IMR-90 (cell line): ENCODE measurements around the gene GUCY2D. TPM values are rescaled to one million over a fixed set of nuclear protein-coding genes. Genes with fewer than 3 reads are reported as not detected.

Source experiments
- ATAC-seq: fragments of 200-7000 bp; cut with Tn5 transposase; 2 replicates; pipeline ENCODE4 v1.9.1; 2020; ENCODE audit warnings: low read depth, mild to moderate bottlenecking, moderate library complexity
- BruUV-seq: library from RNA; stranded (reverse); fragments of 400-500 nt; replicated peaks from 2 replicates; lab custom pipeline; 2021; lab: Mats Ljungman, UMichigan
- CTCF ChIA-PET: fragments of 300-600 bp; formaldehyde crosslinking; extraction: SDS; loops from one replicate; lab custom pipeline; 2021; ENCODE audit warnings: antibody characterized with exemption; lab: Yijun Ruan, JAX
- POLR2A ChIA-PET: fragments of 300-600 bp; sonication (Branson Sonifier 250); formaldehyde crosslinking; loops from one replicate; lab custom pipeline; 2022; ENCODE audit warnings: antibody characterized with exemption; ENCODE audit not compliant: unreplicated experiment; lab: Charles Lee
- DNase-seq: peaks from one replicate; pipeline ENCODE4 v3.0.0; 2013
- H2AFZ ChIP-seq: replicated peaks from 2 replicates; pipeline ENCODE3; 2013; ENCODE audit warnings: low read length, mild to moderate bottlenecking; ENCODE audit not compliant: poor library complexity
- H2AK5ac ChIP-seq: 2 replicates; pipeline ENCODE4 v1.6.1; 2013; ENCODE audit warnings: low read depth, low read length, inconsistent platforms
- H2AK9ac ChIP-seq: replicated peaks from 2 replicates; pipeline ENCODE3; 2013; ENCODE audit warnings: mild to moderate bottlenecking, low read depth, low read length, moderate library complexity; ENCODE audit not compliant: poor library complexity
- H2BK120ac ChIP-seq: 2 replicates; pipeline ENCODE4 v1.6.1; 2013; ENCODE audit warnings: low read depth, low read length, inconsistent platforms
- H2BK15ac ChIP-seq: 3 replicates; pipeline ENCODE4 v1.6.1; 2013; ENCODE audit warnings: low read depth, low read length, inconsistent platforms
- H2BK20ac ChIP-seq: 2 replicates; pipeline ENCODE4 v1.6.1; 2013; ENCODE audit warnings: low read depth, mild to moderate bottlenecking, inconsistent platforms, low read length, moderate library complexity
- H2BK5ac ChIP-seq: 2 replicates; pipeline ENCODE4 v1.6.1; 2013; ENCODE audit warnings: mild to moderate bottlenecking, low read depth, low read length, inconsistent platforms; ENCODE audit not compliant: poor library complexity, severe bottlenecking
- H3K14ac ChIP-seq: replicated peaks from 2 replicates; pipeline ENCODE4 v1.6.1; 2013; ENCODE audit warnings: low read depth, low read length, inconsistent platforms
- H3K18ac ChIP-seq: 2 replicates; pipeline ENCODE4 v1.6.1; 2013; ENCODE audit warnings: low read depth, low read length, control low read depth
- H3K23ac ChIP-seq: 2 replicates; pipeline ENCODE4 v1.6.1; 2013; ENCODE audit warnings: low read depth, low read length, inconsistent platforms
- H3K27ac ChIP-seq: 2 replicates; pipeline ENCODE4 v1.5.1; 2013; ENCODE audit warnings: mild to moderate bottlenecking, control low read depth, low read length; ENCODE audit not compliant: insufficient read depth
- H3K27me3 ChIP-seq: 2 replicates; pipeline ENCODE4 v1.6.1; 2013; ENCODE audit warnings: low read length; ENCODE audit not compliant: control insufficient read depth, insufficient read depth
- H3K36me3 ChIP-seq: 2 replicates; pipeline ENCODE4 v1.6.1; 2013; ENCODE audit warnings: low read length, mixed read lengths; ENCODE audit not compliant: control insufficient read depth, insufficient read depth
- H3K4ac ChIP-seq: 2 replicates; pipeline ENCODE4 v1.6.1; 2013; ENCODE audit warnings: low read depth, low read length, inconsistent platforms
- H3K4me1 ChIP-seq: 2 replicates; pipeline ENCODE4 v1.6.1; 2013; ENCODE audit warnings: low read length, mixed read lengths; ENCODE audit not compliant: control insufficient read depth, insufficient read depth
- H3K4me2 ChIP-seq: 2 replicates; pipeline ENCODE4 v1.6.1; 2013; ENCODE audit warnings: low read depth, mild to moderate bottlenecking, control low read depth, low read length, moderate library complexity
- H3K4me3 ChIP-seq: 2 replicates; pipeline ENCODE4 v1.5.1; 2013; ENCODE audit warnings: low read depth, mild to moderate bottlenecking, control low read depth, low read length, moderate library complexity; ENCODE audit not compliant: insufficient read depth
- H3K56ac ChIP-seq: 2 replicates; pipeline ENCODE4 v1.6.1; 2013; ENCODE audit warnings: low read length, inconsistent platforms; ENCODE audit not compliant: insufficient read depth; ENCODE audit errors: extremely low read depth
- H3K79me1 ChIP-seq, 2 experiments: 2 replicates each; pipeline ENCODE4 v1.6.1; 2013; ENCODE audit warnings: low read length in 2 of 2, inconsistent platforms in 1 of 2, low read depth in 1 of 2
- H3K9ac ChIP-seq: 2 replicates; pipeline ENCODE4 v1.6.1; 2013; ENCODE audit warnings: low read depth, low read length, control low read depth
- H3K9me1 ChIP-seq: 2 replicates; pipeline ENCODE4 v1.6.1; 2013; ENCODE audit warnings: low read length, inconsistent platforms; ENCODE audit not compliant: insufficient read depth
- H3K9me3 ChIP-seq: 2 replicates; pipeline ENCODE4 v1.6.1; 2013; ENCODE audit warnings: low read length; ENCODE audit not compliant: control insufficient read depth, insufficient read depth
- H4K20me1 ChIP-seq: 2 replicates; pipeline ENCODE4 v1.6.1; 2013; ENCODE audit warnings: low read length, inconsistent platforms; ENCODE audit not compliant: insufficient read depth
- H4K5ac ChIP-seq: 2 replicates; pipeline ENCODE4 v1.6.1; 2013; ENCODE audit warnings: mild to moderate bottlenecking, low read depth, low read length, control low read depth
- H4K8ac ChIP-seq, 2 experiments: 2 replicates each; pipeline ENCODE4 v1.6.1; 2013; ENCODE audit warnings: low read depth in 2 of 2, low read length in 2 of 2, control low read depth in 1 of 2, inconsistent platforms in 1 of 2
- H4K91ac ChIP-seq: 2 replicates; pipeline ENCODE4 v1.6.1; 2013; ENCODE audit warnings: low read depth, low read length, inconsistent platforms; ENCODE audit not compliant: insufficient read depth
- BHLHE40 ChIP-seq: fragments of 150-350 bp; IDR thresholded peaks from 2 replicates; pipeline ENCODE4 v1.6.1; 2016; ENCODE audit warnings: mild to moderate bottlenecking, low read depth, low read length
- CEBPB ChIP-seq: IDR thresholded peaks from 2 replicates; pipeline ENCODE4 v1.6.1; 2012; ENCODE audit warnings: low read depth, low read length, improper control_type of control experiment
- CHD1 ChIP-seq: IDR thresholded peaks from 2 replicates; pipeline ENCODE4 v1.6.1; 2012; ENCODE audit warnings: low read depth, low read length, improper control_type of control experiment
- CTCF ChIP-seq: conservative IDR thresholded peaks from 2 replicates; pipeline ENCODE4 v1.5.1; 2012; ENCODE audit warnings: mild to moderate bottlenecking, low read depth, low read length, improper control_type of control experiment
- ELK1 ChIP-seq: fragments of 150-350 bp; IDR thresholded peaks from 2 replicates; pipeline ENCODE4 v1.6.1; 2016; ENCODE audit warnings: low read depth, mild to moderate bottlenecking, low read length, moderate library complexity, borderline replicate concordance
- FOS ChIP-seq: fragments of 150-350 bp; IDR thresholded peaks from 2 replicates; pipeline ENCODE4 v1.6.1; 2016; ENCODE audit warnings: low read depth, low read length
- MAFK ChIP-seq: IDR thresholded peaks from 2 replicates; pipeline ENCODE4 v1.6.1; 2012; ENCODE audit warnings: low read depth, low read length, improper control_type of control experiment
- MAZ ChIP-seq: IDR thresholded peaks from 2 replicates; pipeline ENCODE4 v1.6.1; 2012; ENCODE audit warnings: low read depth, mild to moderate bottlenecking, low read length, improper control_type of control experiment, moderate library complexity, borderline replicate concordance
- MXI1 ChIP-seq: IDR thresholded peaks from 2 replicates; pipeline ENCODE4 v1.6.1; 2012; ENCODE audit warnings: low read depth, mild to moderate bottlenecking, low read length, moderate library complexity, borderline replicate concordance
- NFE2L2 ChIP-seq: fragments of 150-350 bp; IDR thresholded peaks from 2 replicates; pipeline ENCODE4 v1.6.1; 2016; ENCODE audit warnings: low read depth, mild to moderate bottlenecking, low read length
- POLR2A ChIP-seq: IDR thresholded peaks from 2 replicates; pipeline ENCODE4 v1.6.1; 2012; ENCODE audit warnings: mild to moderate bottlenecking, low read depth, low read length
- RAD21 ChIP-seq: IDR thresholded peaks from 2 replicates; pipeline ENCODE4 v1.6.1; 2012; ENCODE audit warnings: low read length, improper control_type of control experiment
- RCOR1 ChIP-seq: IDR thresholded peaks from 2 replicates; pipeline ENCODE4 v1.6.1; 2012; ENCODE audit warnings: mild to moderate bottlenecking, low read length, improper control_type of control experiment; ENCODE audit not compliant: insufficient replicate concordance
- RFX5 ChIP-seq: IDR thresholded peaks from 2 replicates; pipeline ENCODE4 v1.8.0; 2012; ENCODE audit warnings: low read depth, mild to moderate bottlenecking, low read length, moderate library complexity
- SMC3 ChIP-seq: fragments of 150-350 bp; IDR thresholded peaks from 2 replicates; pipeline ENCODE4 v1.6.1; 2016; ENCODE audit warnings: low read depth, mild to moderate bottlenecking, antibody characterized with exemption, low read length, moderate library complexity
- WGBS, 2 experiments: methylation state at CpG; one replicate each; pipeline versions ENCODE4 v1.1.5 to v1.1.7; 2013; ENCODE audit warnings: missing lambda C conversion rate in 2 of 2; ENCODE audit not compliant: insufficient read length in 1 of 2; ENCODE audit errors: extremely low coverage in 2 of 2; 5-methylcytosine and 5-hydroxymethylcytosine counted together
- dilution Hi-C: fragments of 300-500 bp; cut with HindIII; formaldehyde crosslinking; loops from one replicate; pipeline ENCODE4 v1.14.3; 2018; ENCODE audit warnings: low sequenced_read_pairs; ENCODE audit not compliant: unreplicated experiment
- in situ Hi-C: fragments of 300-500 bp; cut with MboI; formaldehyde crosslinking; loops from 3 replicates; pipeline ENCODE4 v1.14.3; 2019; ENCODE audit warnings: low sequenced_read_pairs, inconsistent platforms, mixed read lengths
- intact Hi-C: fragments of 100-400 bp; cut with micrococcal nuclease; formaldehyde crosslinking; loops from 2 replicates; pipeline ENCODE4 v1.10.0; 2022
- polyA plus RNA-seq, 3 experiments: library from polyadenylated mRNA; depleted of rRNA; stranded (reverse); fragments of >200 nt; gene quantifications; 2 replicates each; pipeline ENCODE4 v1.2.3, GENCODE V29; 2012; ENCODE audit warnings: low replicate concordance in 1 of 3
- total RNA-seq: library from RNA; depleted of rRNA; stranded (reverse); fragments of >200 nt; gene quantifications from 2 replicates; pipeline ENCODE4 v1.2.3, GENCODE V29; 2012

The GUCY2D gene
- total and polyA plus RNA-seq, 2 of the 4 experiments (the other 2 are of a cell fraction), result 0.03 TPM; not detected in 1

- Histone ChIP-seq H3K4me3 (no peak overlapping the region), H4K5ac (no peak overlapping the region), H3K27ac (no peak overlapping the region), H3K14ac (no peak overlapping the region), H3K23ac (no peak overlapping the region), H4K91ac (no peak overlapping the region), H3K4me1 (peaks cover 3% of the 10 kb centered on the region; the same call in 1 of the 2 replicates), H3K18ac (no peak overlapping the region), H2BK20ac (no peak overlapping the region), H3K4ac (no peak overlapping the region), H2AK9ac (no peak overlapping the region), H4K20me1 (no peaks in the 10 kb centered on the region), H2AFZ (no peak overlapping the region), H2BK15ac (no peak overlapping the region), H3K27me3 (peaks cover 47% of the 10 kb centered on the region), H3K9ac (no peak overlapping the region), H2BK5ac (no peak overlapping the region), H3K9me1 (no peaks in the 10 kb centered on the region), H3K79me1 (no peaks in the 10 kb centered on the region), H2BK120ac (no peak overlapping the region), H4K8ac (no peak overlapping the region), H3K36me3 (no peaks in the 10 kb centered on the region), H3K56ac (no peak overlapping the region), H2AK5ac (no peak overlapping the region), H3K9me3 (no peaks in the 10 kb centered on the region), H3K4me2 (no peak overlapping the region)
- 33 to 83% methylated on average over 1 of the region's 9 CpGs for WGBS, 2 experiments
- in situ Hi-C loops (no loop called here), intact Hi-C loops (no loop called here), dilution Hi-C loops (no loop called here)
- POLR2A ChIA-PET, result no interaction called here
- DNase-seq (no peak), ATAC-seq (no peak)
- BruUV-seq, result no TSS peak
- CTCF ChIA-PET, result interaction anchor here (1.4 kb wide), 1 partner anchor 21 kb away, joined by 6 read pairs; no protein-coding TSS in a partner anchor
- no peak for TF ChIP-seq MXI1
- no peak for TF ChIP-seq RFX5
- TF ChIP-seq CHD1, result no peak
- TF ChIP-seq MAFK, result no peak
- no peak for TF ChIP-seq CEBPB
- TF ChIP-seq CTCF, result no peak
- TF ChIP-seq FOS, result no peak
- no peak for TF ChIP-seq RAD21
- TF ChIP-seq BHLHE40, result no peak
- no peak for TF ChIP-seq SMC3
- TF ChIP-seq ELK1, result no peak
- TF ChIP-seq NFE2L2, result no peak
- TF ChIP-seq RCOR1, result no peak
- TF ChIP-seq POLR2A, result no peak
- no peak for TF ChIP-seq MAZ
These were observed 18.6 kb downstream of the GUCY2D start for GRCh38 chr17:8020776-8021564.
